ENCODE data around the gene SAMD5. TPM values are rescaled to one million over a fixed set of nuclear protein-coding genes. Genes with fewer than 3 reads are reported as not detected.

Gene SAMD5
- total RNA-seq, 1 experiment from 2014 or later: 0.04 TPM

GRCh38 chr6:147522597-147522996 lies 14.1 kb downstream of the SAMD5 start:
- H3K14ac ChIP-seq (ENCODE audit: insufficient read depth, low read length): no peak overlapping the region
- Mint-ChIP-seq H3K4me1 (peaks cover 5% of the 10 kb centered on the region in 2 experiments), H3K4me3 (no peak overlapping the region), H3K27ac (peak overlapping the region in 1 of 3 experiments; percentile 34; a peak in 1 of 7 replicates), H3K9me3 (no peaks in the 10 kb centered on the region), H3K27me3 (ENCODE audit: low read depth) (peaks cover under 1% of the 10 kb centered on the region), H3K36me3 (ENCODE audit: insufficient read depth in 1 of 3, low read depth in 3 of 3) (no peaks in the 10 kb centered on the region)
- no CpG with 5 or more reads among the region's 1 CpG for WGBS (ENCODE audit: extremely low coverage, insufficient read length, low lambda C conversion rate)
- H3K4me1 ChIP-seq (ENCODE audit: insufficient read depth, low read length): no peaks in the 10 kb centered on the region
- H4K91ac ChIP-seq (ENCODE audit: insufficient read length, low read depth, low read length): no peak overlapping the region
- no peak overlapping the region for H3K56ac ChIP-seq (ENCODE audit: insufficient read length, low read depth, low read length)
- no peak overlapping the region for H3K18ac ChIP-seq (ENCODE audit: insufficient read length, low read depth, low read length)
- no peak overlapping the region for H3K4me2 ChIP-seq (ENCODE audit: insufficient read depth, insufficient read length, low read length)
- H2AFZ ChIP-seq (ENCODE audit: low read length): no peak overlapping the region
- H2AK5ac ChIP-seq (ENCODE audit: insufficient read length, low read length): no peak overlapping the region
- H3K27ac ChIP-seq (ENCODE audit: insufficient read length, low read depth, low read length): no peak overlapping the region
- H3K27me3 ChIP-seq (ENCODE audit: insufficient read depth, low read length): no peaks in the 10 kb centered on the region
- no peak overlapping the region for H3K23ac ChIP-seq (ENCODE audit: insufficient read length, low read depth, low read length)
- no peaks in the 10 kb centered on the region for H3K9me3 ChIP-seq (ENCODE audit: control insufficient read depth, low read depth, low read length)
- no peaks in the 10 kb centered on the region for H3K79me1 ChIP-seq (ENCODE audit: insufficient read depth, low read depth, low read length, poor library complexity, severe bottlenecking)
- H4K20me1 ChIP-seq (ENCODE audit: control insufficient read depth, insufficient read depth, insufficient read length): no peaks in the 10 kb centered on the region
- H2BK12ac ChIP-seq (ENCODE audit: insufficient read length, low read depth, low read length): no peak overlapping the region
- no peak overlapping the region for H3T11ph ChIP-seq (ENCODE audit: low read length)
- H3K79me2 ChIP-seq (ENCODE audit: insufficient read depth, low read length): no peaks in the 10 kb centered on the region
- H4K5ac ChIP-seq (ENCODE audit: insufficient read length, low read depth, low read length): no peak overlapping the region
- TF ChIP-seq CTCF (conservative IDR thresholded peaks at IDR 0.05): no peak
- no peak overlapping the region for H4K8ac ChIP-seq (replicated peaks; ENCODE audit: insufficient read length, low read depth, low read length)
- H3K23me2 ChIP-seq (ENCODE audit: insufficient read length, low read depth, low read length, poor library complexity, severe bottlenecking): no peaks in the 10 kb centered on the region
- H3K9ac ChIP-seq (ENCODE audit: extremely low read depth, insufficient read length, low read length): no peak overlapping the region
- DNase-seq: no peak
- no peak overlapping the region for H2BK20ac ChIP-seq (ENCODE audit: low read depth, low read length, poor library complexity, severe bottlenecking)
- H2BK15ac ChIP-seq (ENCODE audit: low read depth, low read length): no peak overlapping the region
- H3K4ac ChIP-seq (ENCODE audit: low read depth, low read length): no peak overlapping the region
- H2BK120ac ChIP-seq (ENCODE audit: low read depth, low read length, poor library complexity, severe bottlenecking): no peak overlapping the region
- H2BK5ac ChIP-seq (ENCODE audit: insufficient read length, low read length): no peak overlapping the region
